CD4-positive, alpha-beta memory T cell (primary cell): ENCODE results near the gene ACSL6. TPM values are rescaled to one million over a fixed set of nuclear protein-coding genes. Genes with fewer than 3 reads are reported as not detected.

Experiments used
- CTCF ChIA-PET: fragments of 350-600 bp; sonication (Branson Sonifier 250); formaldehyde crosslinking; loops from one replicate; lab custom pipeline; 2021; ENCODE audit warnings: inconsistent platforms; ENCODE audit not compliant: partially characterized antibody; lab: Charles Lee
- POLR2A ChIA-PET: fragments of 350-600 bp; sonication (Branson Sonifier 250); formaldehyde crosslinking; loops from one replicate; lab custom pipeline; 2021; ENCODE audit not compliant: partially characterized antibody; lab: Charles Lee
- DNase-seq, 5 donors: peaks; one replicate each; pipeline versions ENCODE4 v3.0.0 to v3.0.0-alpha.2; 2020 to 2022; ENCODE audit warnings: mixed read lengths in 1 of 5
- H3K27ac ChIP-seq: one replicate; pipeline ENCODE4 v1.7.0; 2013; ENCODE audit warnings: low read depth, low read length
- H3K27me3 ChIP-seq: 2 replicates; pipeline ENCODE4 v1.7.0; 2013; ENCODE audit warnings: mild to moderate bottlenecking, low read length, moderate library complexity; ENCODE audit not compliant: insufficient read depth
- H3K36me3 ChIP-seq: 2 replicates; pipeline ENCODE4 v1.7.0; 2013; ENCODE audit warnings: mild to moderate bottlenecking, low read length, moderate library complexity; ENCODE audit not compliant: insufficient read depth
- H3K4me1 ChIP-seq: 2 replicates; pipeline ENCODE4 v1.7.0; 2013; ENCODE audit warnings: mild to moderate bottlenecking, low read length, moderate library complexity; ENCODE audit not compliant: insufficient read depth
- H3K4me3 ChIP-seq, 2 donors: one replicate each; pipeline ENCODE4 v1.7.0; 2013; ENCODE audit warnings: low read length in 2 of 2, mild to moderate bottlenecking in 1 of 2
- H3K9me3 ChIP-seq, 2 donors: one replicate each; pipeline ENCODE4 v1.7.0; 2013; ENCODE audit warnings: low read length in 2 of 2, control low read depth in 1 of 2; ENCODE audit not compliant: control insufficient read depth in 1 of 2
- H3K27ac Mint-ChIP-seq, 7 donors: one replicate each; pipeline ENCODE4 v1.8.0; 2020 to 2021; ENCODE audit warnings: mixed read lengths in 7 of 7, mild to moderate bottlenecking in 6 of 7, inconsistent platforms in 3 of 7, moderate library complexity in 3 of 7
- H3K27me3 Mint-ChIP-seq, 2 donors: one replicate each; pipeline ENCODE4 v1.8.0; 2020 to 2021; ENCODE audit warnings: mixed read lengths in 2 of 2
- H3K36me3 Mint-ChIP-seq, 2 donors: one replicate each; pipeline ENCODE4 v1.8.0; 2020 to 2021; ENCODE audit warnings: mixed read lengths in 2 of 2, inconsistent platforms in 1 of 2, mild to moderate bottlenecking in 1 of 2
- H3K4me1 Mint-ChIP-seq, 4 donors: one replicate each; pipeline ENCODE4 v1.8.0; 2020 to 2021; ENCODE audit warnings: mixed read lengths in 4 of 4, mild to moderate bottlenecking in 1 of 4
- H3K4me3 Mint-ChIP-seq, 8 donors: one replicate each; pipeline ENCODE4 v1.8.0; 2020 to 2021; ENCODE audit warnings: mixed read lengths in 8 of 8, mild to moderate bottlenecking in 7 of 8, moderate library complexity in 6 of 8, inconsistent platforms in 3 of 8
- H3K9me3 Mint-ChIP-seq, 8 donors: one replicate each; pipeline ENCODE4 v1.8.0; 2020 to 2021; ENCODE audit warnings: mixed read lengths in 8 of 8, mild to moderate bottlenecking in 5 of 8, inconsistent platforms in 3 of 8, moderate library complexity in 1 of 8
- intact Hi-C: fragments of 100-400 bp; cut with micrococcal nuclease; formaldehyde crosslinking; loops from one replicate; pipeline ENCODE4 v1.15.1; 2023
- polyA plus RNA-seq, 2 donors: library from polyadenylated mRNA; unstranded; fragments of 300-500 nt; fragmentation: Illumina TruSeq; gene quantifications; one replicate each; pipeline ENCODE4 v1.2.3, GENCODE V29; 2021
- total RNA-seq, 2 experiments: library from RNA; stranded (reverse); gene quantifications; one replicate each; pipeline ENCODE4 v1.2.3, GENCODE V29; 2021

The ACSL6 gene
- total and polyA plus RNA-seq, 4 experiments from 2014 or later: 11.1 to 51.7 (median 34.4) TPM

DNA sequence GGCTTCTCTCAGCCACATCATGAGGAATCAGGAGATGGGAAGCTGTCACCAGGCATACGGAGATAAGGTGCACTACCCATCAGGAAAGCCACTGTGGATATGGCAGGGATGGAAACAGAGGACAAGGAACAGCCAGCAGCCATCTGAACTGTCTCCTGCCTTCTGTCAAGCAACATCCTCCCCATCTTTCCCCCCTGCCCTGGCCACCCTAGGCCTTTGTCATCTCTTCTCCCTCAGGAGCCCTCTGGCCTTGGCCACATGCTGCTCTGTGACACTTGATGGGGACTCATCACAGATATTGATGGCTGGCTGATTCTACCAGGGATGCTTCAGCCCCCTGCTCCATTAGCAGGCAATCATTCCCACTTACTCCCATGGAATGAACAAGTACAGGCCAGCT, 44.9 kb downstream of the ACSL6 start:
- peaks cover 8% of the 10 kb centered on the region for H3K36me3 ChIP-seq
- H3K4me1 ChIP-seq: no peaks in the 10 kb centered on the region
- DNase-seq: no peak
- H3K4me1 Mint-ChIP-seq: peaks cover 6 to 17% (median 7%) of the 10 kb centered on the region in 4 donors
- H3K36me3 Mint-ChIP-seq: peaks cover 71 to 78% of the 10 kb centered on the region in 2 donors
- no peaks in the 10 kb centered on the region for H3K27me3 Mint-ChIP-seq
- H3K9me3 ChIP-seq: no peaks in the 10 kb centered on the region
- no peak overlapping the region for H3K4me3 ChIP-seq
- ChIA-PET POLR2A (no interaction called here), CTCF (no interaction called here)
- intact Hi-C loops: no loop called here
- H3K27ac ChIP-seq: no peak overlapping the region
- no peak overlapping the region for H3K4me3 Mint-ChIP-seq
- no peaks in the 10 kb centered on the region for H3K27me3 ChIP-seq
- no peaks in the 10 kb centered on the region for H3K9me3 Mint-ChIP-seq
- H3K27ac Mint-ChIP-seq: peak overlapping the region in 1 of 7 donors; percentile 30

DNA sequence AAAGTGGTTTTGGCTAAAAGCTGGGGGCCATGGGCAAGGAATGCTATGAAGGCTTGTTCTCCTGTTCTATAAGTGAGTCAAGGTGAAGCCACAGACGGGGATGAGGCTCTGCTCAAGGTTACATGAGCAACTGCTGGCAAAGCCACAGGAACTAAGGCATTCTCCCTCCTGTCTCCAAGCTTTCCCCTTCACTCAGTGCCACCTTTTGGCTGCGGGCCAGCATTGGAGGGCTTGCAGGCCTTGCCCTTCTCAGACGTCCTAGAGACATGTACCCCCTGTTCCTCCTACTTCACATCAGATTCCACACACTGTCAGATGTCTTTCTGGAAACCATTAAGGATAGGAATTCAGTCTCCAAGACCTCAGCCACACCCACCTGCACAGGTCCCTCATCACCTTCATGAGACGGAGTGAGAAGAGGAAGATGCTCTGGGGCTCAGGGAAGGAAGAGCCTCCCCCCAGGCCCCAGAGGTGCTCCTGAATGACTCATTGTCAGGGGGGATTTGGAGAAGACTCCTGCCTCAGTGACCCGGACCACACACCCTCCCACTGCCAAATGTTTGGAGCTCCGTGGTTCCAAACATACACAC, 45.5 kb downstream of the ACSL6 start:
- Mint-ChIP-seq H3K4me1 (peaks cover 5 to 14% (median 6%) of the 10 kb centered on the region in 4 donors), H3K36me3 (peaks cover 66 to 72% of the 10 kb centered on the region in 2 donors), H3K27me3 (no peaks in the 10 kb centered on the region), H3K4me3 (no peak overlapping the region), H3K9me3 (no peaks in the 10 kb centered on the region), H3K27ac (peak overlapping the region in 1 of 7 donors; percentile 45)
- peaks cover 8% of the 10 kb centered on the region for H3K36me3 ChIP-seq
- DNase-seq: no peak
- H3K9me3 ChIP-seq: no peaks in the 10 kb centered on the region
- H3K27me3 ChIP-seq: no peaks in the 10 kb centered on the region
- intact Hi-C loops: no loop called here
- H3K4me1 ChIP-seq: no peaks in the 10 kb centered on the region
- H3K27ac ChIP-seq: no peak overlapping the region
- ChIA-PET POLR2A (no interaction called here), CTCF (no interaction called here)
- no peak overlapping the region for H3K4me3 ChIP-seq

DNA sequence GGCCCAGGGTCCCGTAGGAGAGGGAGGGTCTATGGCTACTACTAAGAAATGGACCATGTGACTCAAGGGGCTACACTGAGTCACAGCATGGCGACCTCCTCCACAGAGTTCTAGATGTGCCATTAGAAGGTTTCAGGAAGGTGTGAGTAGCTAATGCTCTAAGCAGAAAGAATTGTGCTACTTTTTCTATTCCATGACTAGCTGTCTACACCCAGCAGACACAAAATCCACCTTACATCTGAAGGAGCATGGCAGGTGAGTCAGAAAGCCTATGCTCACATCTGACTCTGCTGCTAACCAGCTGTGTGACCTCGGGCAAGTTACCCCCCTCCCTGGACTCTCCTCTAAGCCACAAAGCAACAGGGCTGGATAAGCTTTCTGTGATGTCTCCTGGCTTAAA, 51.6 kb downstream of the ACSL6 start:
- Histone ChIP-seq H3K27me3 (no peaks in the 10 kb centered on the region), H3K4me1 (no peaks in the 10 kb centered on the region), H3K4me3 (no peak overlapping the region), H3K9me3 (no peaks in the 10 kb centered on the region), H3K27ac (no peak overlapping the region), H3K36me3 (peaks cover 2% of the 10 kb centered on the region)
- Mint-ChIP-seq H3K4me3 (no peak overlapping the region), H3K4me1 (peaks cover 0 to 4% (median 2%) of the 10 kb centered on the region in 4 donors), H3K9me3 (no peaks in the 10 kb centered on the region), H3K27me3 (no peaks in the 10 kb centered on the region), H3K27ac (peak overlapping the region in 2 of 7 donors; percentile 33 to 56), H3K36me3 (peaks cover 61 to 66% of the 10 kb centered on the region in 2 donors)
- CTCF ChIA-PET: interaction anchor here (0.9 to 1.5 kb wide), 2 partner anchors 48 to 370 kb away, joined by 4 read pairs; no protein-coding TSS in a partner anchor
- DNase-seq: no peak
- intact Hi-C loops: no loop called here
- POLR2A ChIA-PET: no interaction called here

DNA sequence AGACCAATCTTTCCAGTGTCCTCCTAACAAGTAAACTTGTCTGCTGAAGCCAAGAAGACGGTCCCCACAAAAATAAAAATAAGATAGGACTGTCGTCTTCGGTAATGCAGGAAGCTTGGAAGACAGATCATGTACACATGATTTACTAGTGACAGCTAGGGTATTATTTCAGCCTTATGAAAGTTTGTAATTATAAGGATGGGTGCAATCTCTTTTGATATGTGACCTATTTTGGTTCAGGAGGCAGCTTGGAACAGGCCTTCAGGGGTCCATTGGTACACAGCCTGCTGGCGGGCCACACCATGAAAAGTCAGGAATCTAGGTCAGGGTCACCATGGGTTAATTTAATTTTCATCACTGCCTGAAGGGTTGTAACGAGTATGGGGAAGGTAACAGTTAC, 52.3 kb downstream of the ACSL6 start:
- H3K27ac Mint-ChIP-seq: peak overlapping the region in 2 of 7 donors; percentile 42 to 43
- POLR2A ChIA-PET: no interaction called here

DNA sequence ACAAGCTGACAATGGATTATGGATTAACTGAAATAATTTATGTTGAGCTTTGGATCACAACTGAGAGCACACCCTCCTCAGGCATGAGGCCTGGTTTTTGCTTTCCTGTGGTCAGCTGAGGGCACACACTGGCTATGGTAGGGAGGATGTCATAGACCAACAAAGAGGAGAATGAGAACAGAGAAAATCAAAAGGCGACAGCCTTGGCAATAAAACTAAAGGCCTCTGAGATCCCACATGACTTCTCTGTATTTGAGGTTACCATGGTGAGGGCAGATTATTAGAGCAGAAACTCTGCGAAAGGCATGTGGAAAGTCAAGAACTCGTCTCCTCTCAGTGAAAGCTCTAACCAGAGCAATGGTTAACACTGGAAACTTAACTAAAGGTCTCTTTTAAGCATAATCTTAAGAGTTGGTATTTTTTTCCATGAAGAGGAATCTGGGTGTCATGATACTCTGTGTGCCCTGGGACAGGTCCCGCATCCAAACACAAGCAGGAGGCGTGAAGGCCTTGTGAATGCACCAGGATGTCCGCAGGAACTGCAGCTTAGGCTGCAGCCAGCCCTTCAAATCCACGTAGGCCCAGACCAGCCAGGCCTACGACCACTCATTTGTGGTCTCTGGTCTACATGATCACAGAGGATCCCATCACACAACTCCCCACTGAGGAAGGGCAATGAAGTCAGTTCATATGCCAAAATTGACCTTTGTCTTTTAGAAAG, 53.6 kb downstream of the ACSL6 start:
- intact Hi-C loops: no loop called here
- Histone ChIP-seq H3K9me3 (no peaks in the 10 kb centered on the region), H3K4me1 (no peaks in the 10 kb centered on the region), H3K27me3 (no peaks in the 10 kb centered on the region), H3K4me3 (no peak overlapping the region), H3K36me3 (peaks cover 9% of the 10 kb centered on the region), H3K27ac (no peak overlapping the region)
- ChIA-PET POLR2A (no interaction called here), CTCF (no interaction called here)
- no peak for DNase-seq
- peaks cover 0 to 4% (median 2%) of the 10 kb centered on the region in 4 donors for H3K4me1 Mint-ChIP-seq
- H3K27me3 Mint-ChIP-seq: no peaks in the 10 kb centered on the region
- H3K27ac Mint-ChIP-seq: peak overlapping the region in 4 of 7 donors; percentile 5 to 81 (median 38)
- no peak overlapping the region for H3K4me3 Mint-ChIP-seq
- no peaks in the 10 kb centered on the region for H3K9me3 Mint-ChIP-seq
- H3K36me3 Mint-ChIP-seq: peaks cover 58 to 63% of the 10 kb centered on the region in 2 donors

More for the DNA sequence above, 52.3 kb downstream of the ACSL6 start:
- peaks cover 0 to 4% (median 2%) of the 10 kb centered on the region in 4 donors for H3K4me1 Mint-ChIP-seq
- no peak overlapping the region for H3K4me3 Mint-ChIP-seq
- Histone ChIP-seq H3K9me3 (no peaks in the 10 kb centered on the region), H3K4me3 (no peak overlapping the region), H3K27ac (no peak overlapping the region), H3K36me3 (peaks cover 5% of the 10 kb centered on the region), H3K4me1 (no peaks in the 10 kb centered on the region), H3K27me3 (no peaks in the 10 kb centered on the region)
- DNase-seq: no peak
- CTCF ChIA-PET: interaction anchor here (0.6 to 1.2 kb wide), 2 partner anchors 30 to 49 kb away, joined by 3 read pairs; no protein-coding TSS in a partner anchor
- intact Hi-C loops: no loop called here
- H3K27me3 Mint-ChIP-seq: no peaks in the 10 kb centered on the region
- no peaks in the 10 kb centered on the region for H3K9me3 Mint-ChIP-seq
- H3K36me3 Mint-ChIP-seq: peaks cover 63 to 67% of the 10 kb centered on the region in 2 donors

DNA sequence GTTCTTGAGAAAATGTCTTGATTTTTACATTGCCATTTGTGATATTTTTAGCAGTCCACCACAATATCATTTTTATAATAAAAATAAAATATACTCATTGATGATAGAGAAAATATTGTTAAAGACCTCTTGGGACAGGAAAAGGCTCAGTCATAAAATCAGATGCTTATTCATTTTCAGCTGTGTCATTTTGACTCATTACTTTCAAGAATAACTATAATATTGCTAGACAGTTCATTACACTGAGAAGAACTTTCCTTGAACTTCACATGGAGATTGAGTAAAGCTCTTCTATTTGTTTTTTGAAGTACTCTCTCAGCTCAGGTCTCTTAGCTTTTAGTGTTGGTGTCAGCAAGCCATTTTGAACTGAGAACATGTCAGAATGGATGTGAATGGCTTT, 57.5 kb downstream of the ACSL6 start:
- peaks cover 43 to 54% of the 10 kb centered on the region in 2 donors for H3K36me3 Mint-ChIP-seq
- peak overlapping the region in 1 of 7 donors; percentile 26 for H3K27ac Mint-ChIP-seq
- peaks cover 10% of the 10 kb centered on the region for H3K36me3 ChIP-seq
- no peaks in the 10 kb centered on the region for H3K9me3 Mint-ChIP-seq
- H3K9me3 ChIP-seq: no peaks in the 10 kb centered on the region
- H3K4me1 Mint-ChIP-seq: peaks cover 0 to 4% (median 2%) of the 10 kb centered on the region in 4 donors
- H3K27me3 ChIP-seq: no peaks in the 10 kb centered on the region
- intact Hi-C loops: no loop called here
- no peaks in the 10 kb centered on the region for H3K27me3 Mint-ChIP-seq
- no peak overlapping the region for H3K4me3 Mint-ChIP-seq
- no peak overlapping the region for H3K4me3 ChIP-seq
- H3K4me1 ChIP-seq: no peaks in the 10 kb centered on the region
- no peak overlapping the region for H3K27ac ChIP-seq
- no peak for DNase-seq
- POLR2A ChIA-PET: no interaction called here
- CTCF ChIA-PET: interaction anchor here (0.8 to 1.0 kb wide), 2 partner anchors 54 to 365 kb away, joined by 3 read pairs; no protein-coding TSS in a partner anchor

DNA sequence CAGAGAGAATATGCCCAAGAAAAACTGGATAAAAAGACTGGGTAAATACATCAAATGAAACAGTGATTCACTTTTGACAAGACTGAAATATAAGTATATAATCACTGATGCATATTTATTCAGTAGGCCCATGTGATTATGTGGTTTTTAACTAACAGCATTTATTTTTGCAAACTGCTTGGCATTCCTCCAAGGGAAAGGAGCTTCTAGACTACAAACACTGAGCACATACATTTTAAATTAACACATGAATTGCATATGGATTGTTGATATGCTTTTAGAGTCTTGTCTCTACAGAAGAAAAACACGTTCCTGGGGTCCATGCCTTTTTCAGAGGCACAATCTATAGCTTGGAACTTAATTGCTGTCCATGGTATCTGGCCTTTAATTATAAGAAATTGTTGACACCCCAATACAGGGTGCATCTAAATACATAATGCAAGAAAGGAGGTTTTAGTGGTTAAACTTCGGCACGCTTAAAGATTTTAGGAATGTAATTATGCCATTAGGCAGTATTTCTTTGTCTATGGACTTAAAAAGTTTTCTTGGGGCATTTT, 59.1 kb downstream of the ACSL6 start:
- Mint-ChIP-seq H3K4me1 (peaks cover 0 to under 1% (median 0%) of the 10 kb centered on the region in 4 donors), H3K27me3 (no peaks in the 10 kb centered on the region)
- CTCF ChIA-PET: interaction anchor here (0.6 kb wide), 1 partner anchor 111 kb away, joined by 3 read pairs; no protein-coding TSS in a partner anchor

More for the DNA sequence above, 59.1 kb downstream of the ACSL6 start:
- Histone ChIP-seq H3K4me1 (no peaks in the 10 kb centered on the region), H3K27me3 (no peaks in the 10 kb centered on the region), H3K27ac (no peak overlapping the region), H3K36me3 (peaks cover 10% of the 10 kb centered on the region), H3K9me3 (no peaks in the 10 kb centered on the region), H3K4me3 (no peak overlapping the region)
- intact Hi-C loops: no loop called here
- Mint-ChIP-seq H3K36me3 (peaks cover 34 to 55% of the 10 kb centered on the region in 2 donors), H3K9me3 (no peaks in the 10 kb centered on the region), H3K4me3 (no peak overlapping the region), H3K27ac (no peak overlapping the region)
- POLR2A ChIA-PET: interaction anchor here (0.6 kb wide), 1 partner anchor 18 kb away, joined by 3 read pairs; no protein-coding TSS in a partner anchor
- DNase-seq: no peak
